Vagina (tissue), 2 donors: ENCODE data around the gene SMARCD3. TPM values are rescaled to one million over a fixed set of nuclear protein-coding genes. Genes with fewer than 3 reads are reported as not detected.

Source experiments
- DNase-seq, 2 donors: peaks; one replicate each; pipeline ENCODE4 v3.0.0-alpha.2; 2017; ENCODE audit errors: extremely low spot score in 2 of 2
- H3K27ac ChIP-seq: fragments of 200-600 bp; sonication (generic); one replicate; pipeline ENCODE4 v1.5.1; 2019
- H3K27me3 ChIP-seq: fragments of 200-600 bp; sonication (generic); one replicate; pipeline ENCODE4 v1.5.1; 2019
- H3K36me3 ChIP-seq, 2 donors: fragments of 200-600 bp; sonication (generic); one replicate each; pipeline ENCODE4 v1.5.1; 2017 to 2019
- H3K4me1 ChIP-seq: fragments of 200-600 bp; sonication (generic); one replicate; pipeline ENCODE4 v1.5.1; 2019
- H3K4me3 ChIP-seq, 2 donors: fragments of 200-600 bp; sonication (generic); 1 replicate in 1 of 2; 2 replicates in 1 of 2; pipeline ENCODE4 v1.5.1; 2016 to 2019
- H3K9me3 ChIP-seq: fragments of 200-600 bp; sonication (generic); one replicate; pipeline ENCODE4 v1.5.1; 2019
- POLR2A ChIP-seq, 2 donors: fragments of 450-650 bp; IDR thresholded peaks; one replicate each; pipeline ENCODE4 v1.6.1; 2017; ENCODE audit warnings: antibody characterized with exemption in 2 of 2, mild to moderate bottlenecking in 2 of 2, moderate library complexity in 2 of 2
- POLR2AphosphoS5 ChIP-seq, 2 donors: sonication (generic); formaldehyde crosslinking; IDR thresholded peaks; one replicate each; pipeline ENCODE4 v1.9.0; 2017; ENCODE audit warnings: antibody characterized with exemption in 2 of 2, mild to moderate bottlenecking in 2 of 2, low read depth in 1 of 2; ENCODE audit not compliant: insufficient read depth in 1 of 2
- intact Hi-C: fragments of 100-400 bp; cut with DNase I; formaldehyde crosslinking; loops from one replicate; pipeline ENCODE4 v1.15.1; 2023
- total RNA-seq: library from RNA; depleted of rRNA; stranded (reverse); fragments of >200 nt; gene quantifications from one replicate; pipeline ENCODE4 v1.2.3, GENCODE V29; 2016
- TF ChIP-seq, protein P1 (sequence below), 3 experiments: fragments of 450-650 bp in 2 of 3; fragments of 200-600 bp in 1 of 3; sonication (generic) in 1 of 3; IDR thresholded peaks; one replicate each; pipeline ENCODE4 v1.5.1; 2017 to 2019; ENCODE audit warnings: antibody characterized with exemption in 3 of 3, mild to moderate bottlenecking in 2 of 3, moderate library complexity in 2 of 3

The SMARCD3 gene
- total RNA-seq, 1 donor from 2014 or later, result 39.8 TPM

DNA sequence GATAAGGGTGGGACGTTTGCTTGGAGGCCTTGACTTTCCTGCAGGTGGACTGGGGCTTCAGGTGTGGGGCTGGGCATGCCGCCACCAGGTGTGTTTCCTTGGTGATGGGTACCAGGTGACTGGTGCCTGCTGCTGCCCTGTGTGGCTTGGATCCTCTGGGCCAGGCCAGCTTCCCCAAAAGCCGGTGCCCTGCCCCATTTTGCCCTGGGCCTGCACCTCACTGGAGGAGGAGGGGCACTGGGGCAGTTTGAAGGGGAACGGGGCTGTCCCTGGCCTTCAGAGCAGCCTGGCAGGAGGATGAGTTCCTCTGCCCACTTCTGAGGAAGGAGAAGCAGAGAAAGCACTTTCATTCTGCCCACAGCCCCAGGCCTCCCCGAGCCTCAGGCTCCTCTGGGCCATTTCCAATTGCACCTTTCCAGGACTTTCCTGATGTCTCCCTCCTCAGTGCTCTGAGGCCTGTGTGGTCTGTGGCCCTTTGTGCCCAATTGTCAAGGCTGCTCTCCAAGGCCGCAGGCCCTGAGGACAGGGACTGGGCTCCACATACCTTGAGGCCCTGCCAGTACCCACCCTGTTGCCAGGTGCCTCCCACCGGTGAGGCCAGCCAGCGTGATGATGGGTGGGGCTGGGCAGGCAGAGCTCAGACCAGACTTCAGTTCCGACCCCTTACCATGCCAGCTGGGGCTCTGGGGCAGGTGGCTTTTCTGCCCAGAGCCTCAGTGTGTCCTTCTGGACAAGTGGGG, 25.3 kb upstream of the SMARCD3 start:
- Histone ChIP-seq H3K27me3 (no peaks in the 10 kb centered on the region), H3K36me3 (no peaks in the 10 kb centered on the region), H3K9me3 (no peaks in the 10 kb centered on the region), H3K4me1 (peaks cover 38% of the 10 kb centered on the region), H3K4me3 (no peak overlapping the region), H3K27ac (no peak overlapping the region)
- DNase-seq, result no peak
- intact Hi-C loops, result no loop called here
- no peak for TF ChIP-seq POLR2AphosphoS5 (IDR thresholded peaks at IDR 0.05; ENCODE audit: insufficient read depth in 1 of 2, low read depth in 1 of 2)
- TF ChIP-seq, protein P1, sequence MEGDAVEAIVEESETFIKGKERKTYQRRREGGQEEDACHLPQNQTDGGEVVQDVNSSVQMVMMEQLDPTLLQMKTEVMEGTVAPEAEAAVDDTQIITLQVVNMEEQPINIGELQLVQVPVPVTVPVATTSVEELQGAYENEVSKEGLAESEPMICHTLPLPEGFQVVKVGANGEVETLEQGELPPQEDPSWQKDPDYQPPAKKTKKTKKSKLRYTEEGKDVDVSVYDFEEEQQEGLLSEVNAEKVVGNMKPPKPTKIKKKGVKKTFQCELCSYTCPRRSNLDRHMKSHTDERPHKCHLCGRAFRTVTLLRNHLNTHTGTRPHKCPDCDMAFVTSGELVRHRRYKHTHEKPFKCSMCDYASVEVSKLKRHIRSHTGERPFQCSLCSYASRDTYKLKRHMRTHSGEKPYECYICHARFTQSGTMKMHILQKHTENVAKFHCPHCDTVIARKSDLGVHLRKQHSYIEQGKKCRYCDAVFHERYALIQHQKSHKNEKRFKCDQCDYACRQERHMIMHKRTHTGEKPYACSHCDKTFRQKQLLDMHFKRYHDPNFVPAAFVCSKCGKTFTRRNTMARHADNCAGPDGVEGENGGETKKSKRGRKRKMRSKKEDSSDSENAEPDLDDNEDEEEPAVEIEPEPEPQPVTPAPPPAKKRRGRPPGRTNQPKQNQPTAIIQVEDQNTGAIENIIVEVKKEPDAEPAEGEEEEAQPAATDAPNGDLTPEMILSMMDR (IDR thresholded peaks at IDR 0.05), result no peak
- no peak for TF ChIP-seq POLR2A (IDR thresholded peaks at IDR 0.05)

- peaks cover 38% of the 10 kb centered on the region for H3K4me1 ChIP-seq
- TF ChIP-seq, protein P1 (IDR thresholded peaks at IDR 0.05), result no peak
- TF ChIP-seq POLR2AphosphoS5 (IDR thresholded peaks at IDR 0.05; ENCODE audit: insufficient read depth in 1 of 2, low read depth in 1 of 2), result no peak
- no peak for TF ChIP-seq POLR2A (IDR thresholded peaks at IDR 0.05)
- peak overlapping the region; percentile 36 for H3K27ac ChIP-seq
- no peak overlapping the region for H3K4me3 ChIP-seq
- H3K9me3 ChIP-seq, result no peaks in the 10 kb centered on the region
- H3K36me3 ChIP-seq, result no peaks in the 10 kb centered on the region
- H3K27me3 ChIP-seq, result no peaks in the 10 kb centered on the region
- intact Hi-C loops, result no loop called here
- no peak for DNase-seq
Observed at GRCh38 chr7:151272877-151273276, 24.4 kb upstream of the SMARCD3 start.

DNA sequence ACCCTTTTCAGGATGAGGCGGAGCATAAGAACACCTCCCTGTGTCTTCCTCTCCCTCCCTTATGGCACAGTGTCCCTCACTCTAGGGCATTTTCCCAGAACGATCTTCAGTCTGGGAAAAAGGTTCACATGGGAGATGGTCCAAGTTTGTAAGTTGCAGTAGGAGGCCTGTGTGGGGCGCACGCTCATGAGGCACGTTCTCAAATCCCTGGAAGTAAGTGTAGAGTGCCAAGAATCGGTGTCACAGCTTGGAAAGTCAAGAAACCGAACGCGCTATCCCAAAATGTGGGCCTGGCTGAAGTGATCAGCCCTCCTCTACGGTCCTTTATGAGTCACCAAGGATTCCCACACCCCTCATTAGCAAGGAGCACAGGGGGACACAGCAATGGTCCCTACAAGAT, 23.9 kb upstream of the SMARCD3 start:
- peak overlapping the region; percentile 36 for H3K27ac ChIP-seq
- peak in 1 of 2 donors; percentile 90 for DNase-seq

DNA sequence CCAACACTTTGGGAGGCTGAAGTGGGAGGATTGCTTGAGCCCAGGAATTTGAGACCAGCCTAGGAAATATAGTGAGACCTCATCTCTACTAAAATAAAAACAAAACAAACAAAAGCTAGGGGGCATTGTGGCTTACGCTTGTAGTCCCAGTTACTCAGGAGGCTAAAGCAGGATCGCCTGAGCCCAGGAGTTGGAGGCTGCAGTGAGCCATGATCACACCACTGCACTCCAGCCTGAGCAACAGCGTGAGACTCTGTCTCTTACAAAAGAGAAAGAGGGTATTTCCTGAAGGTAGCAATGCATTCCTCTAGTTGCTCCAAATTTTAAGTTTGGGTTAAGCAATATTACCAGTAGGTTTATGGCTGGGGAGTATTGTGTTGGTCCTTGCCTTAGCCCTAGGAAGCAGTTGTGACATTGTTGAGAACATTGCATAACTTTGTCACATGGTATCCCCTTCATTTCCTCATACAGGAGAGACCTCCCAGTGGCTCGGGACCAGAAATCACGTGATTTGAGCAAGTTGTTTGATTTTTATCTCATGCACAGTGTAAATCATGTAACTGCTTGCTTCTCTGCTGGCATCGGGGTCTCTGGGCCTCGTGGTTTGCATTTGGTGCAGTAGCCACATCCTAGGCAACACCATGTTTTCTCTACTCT, 23.3 kb upstream of the SMARCD3 start:
- H3K9me3 ChIP-seq, result no peaks in the 10 kb centered on the region
- H3K27me3 ChIP-seq, result no peaks in the 10 kb centered on the region
- TF ChIP-seq POLR2AphosphoS5 (IDR thresholded peaks at IDR 0.05; ENCODE audit: insufficient read depth in 1 of 2, low read depth in 1 of 2) (peak in 1 of 2 donors; percentile 71), POLR2A (IDR thresholded peaks at IDR 0.05) (no peak)
- TF ChIP-seq, protein P1 (IDR thresholded peaks at IDR 0.05), result peak in 1 of 3 experiments; percentile 18
- H3K36me3 ChIP-seq, result no peaks in the 10 kb centered on the region
- intact Hi-C loops, result no loop called here
- no peak overlapping the region for H3K4me3 ChIP-seq
- H3K4me1 ChIP-seq, result peaks cover 31% of the 10 kb centered on the region
- DNase-seq, result peak in 1 of 2 donors; percentile 93
- peak overlapping the region; percentile 36 for H3K27ac ChIP-seq

More for the DNA sequence above, 23.9 kb upstream of the SMARCD3 start:
- Histone ChIP-seq H3K4me1 (peaks cover 35% of the 10 kb centered on the region), H3K27me3 (no peaks in the 10 kb centered on the region), H3K36me3 (no peaks in the 10 kb centered on the region), H3K4me3 (no peak overlapping the region), H3K9me3 (no peaks in the 10 kb centered on the region)
- intact Hi-C loops, result no loop called here
- TF ChIP-seq POLR2A (IDR thresholded peaks at IDR 0.05), result no peak
- no peak for TF ChIP-seq POLR2AphosphoS5 (IDR thresholded peaks at IDR 0.05; ENCODE audit: insufficient read depth in 1 of 2, low read depth in 1 of 2)
- TF ChIP-seq, protein P1 (IDR thresholded peaks at IDR 0.05), result no peak

GRCh38 chr7:151269511-151269910, 21.0 kb upstream of the SMARCD3 start:
- DNase-seq, result no peak
- no peaks in the 10 kb centered on the region for H3K36me3 ChIP-seq
- intact Hi-C loops, result no loop called here
- peaks cover 13% of the 10 kb centered on the region for H3K4me1 ChIP-seq
- H3K9me3 ChIP-seq, result no peaks in the 10 kb centered on the region
- no peak overlapping the region for H3K27ac ChIP-seq
- TF ChIP-seq POLR2A (IDR thresholded peaks at IDR 0.05), result no peak
- TF ChIP-seq, protein P1 (IDR thresholded peaks at IDR 0.05), result no peak
- H3K4me3 ChIP-seq, result no peak overlapping the region
- H3K27me3 ChIP-seq, result no peaks in the 10 kb centered on the region
